Transverse colon (tissue), 4 donors: Measurements from ENCODE around the gene ZNF462. TPM values are rescaled to one million over a fixed set of nuclear protein-coding genes. Genes with fewer than 3 reads are reported as not detected.

Source experiments
- DNase-seq: peaks from one replicate; pipeline ENCODE4 v3.0.0-alpha.2; 2019
- H3K27ac ChIP-seq, 4 donors: fragments of 200-600 bp; sonication (generic); 2 replicates each; pipeline ENCODE4 v1.5.1; 2016 to 2018; ENCODE audit warnings: inconsistent platforms in 4 of 4
- H3K27me3 ChIP-seq: fragments of 200-600 bp; sonication (generic); 2 replicates; pipeline ENCODE4 v1.5.1; 2017; ENCODE audit warnings: inconsistent platforms
- H3K36me3 ChIP-seq, 4 donors: fragments of 200-600 bp; sonication (generic); 2 replicates each; pipeline ENCODE4 v1.5.1; 2017 to 2019; ENCODE audit warnings: inconsistent platforms in 4 of 4
- H3K4me1 ChIP-seq, 4 donors: fragments of 200-600 bp; sonication (generic); 2 replicates each; pipeline ENCODE4 v1.5.1; 2017 to 2020; ENCODE audit warnings: inconsistent platforms in 4 of 4
- H3K4me3 ChIP-seq, 4 donors: fragments of 200-600 bp; sonication (generic); 1 replicate in 1 of 4; 2 replicates in 3 of 4; pipeline versions ENCODE4 v1.5.1 to v1.6.1; 2017 to 2019; ENCODE audit warnings: inconsistent platforms in 4 of 4
- H3K9me3 ChIP-seq, 2 donors: fragments of 200-600 bp; sonication (generic); 2 replicates each; pipeline ENCODE4 v1.5.1; 2017 to 2019; ENCODE audit warnings: inconsistent platforms in 2 of 2
- CTCF ChIP-seq, 5 experiments: fragments of 200-600 bp in 3 of 5; fragments of 450-650 bp in 2 of 5; sonication (generic) in 3 of 5; IDR thresholded peaks; 1 replicate in 2 of 5; 2 replicates in 3 of 5; pipeline ENCODE4 v1.5.1; 2016 to 2017; ENCODE audit warnings: antibody characterized with exemption in 5 of 5, inconsistent platforms in 3 of 5, mild to moderate bottlenecking in 2 of 5, moderate library complexity in 1 of 5
- EP300 ChIP-seq: sonication (generic); formaldehyde crosslinking; IDR thresholded peaks from one replicate; pipeline ENCODE4 v1.6.1; 2017; ENCODE audit warnings: antibody characterized with exemption, low read depth
- POLR2A ChIP-seq: fragments of 450-650 bp; IDR thresholded peaks from one replicate; pipeline ENCODE4 v1.6.1; 2016; ENCODE audit warnings: antibody characterized with exemption, mild to moderate bottlenecking, moderate library complexity
- POLR2AphosphoS5 ChIP-seq, 3 donors: sonication (generic); formaldehyde crosslinking; IDR thresholded peaks; one replicate each; pipeline ENCODE4 v1.6.1; 2016; ENCODE audit warnings: antibody characterized with exemption in 3 of 3
- WGBS, 2 donors: methylation state at CpG; one replicate each; pipeline ENCODE4 v1.1.5; 2018; ENCODE audit warnings: low coverage in 1 of 2; 5-methylcytosine and 5-hydroxymethylcytosine counted together
- in situ Hi-C, 4 donors: fragments of 200-750 bp; cut with MboI; loops; one replicate each; pipeline versions ENCODE4 v1.15.0 to v1.15.1; 2017; ENCODE audit warnings: low sequenced_read_pairs in 3 of 4, low pct_ligation_motif_present in 1 of 4, low pct_unique_long_range_greater_than_20kb in 1 of 4
- intact Hi-C: fragments of 100-400 bp; cut with DNase I; formaldehyde crosslinking; loops from one replicate; pipeline ENCODE4 v1.15.1; 2023; ENCODE audit warnings: low total_unique reads
- total RNA-seq, 4 donors: library from RNA; depleted of rRNA; stranded (reverse); fragments of >200 nt; gene quantifications; one replicate each; pipeline ENCODE4 v1.1.0, GENCODE V29; 2016

ZNF462 gene
- total RNA-seq, 4 donors from 2014 or later, result 17.5 to 28.7 (median 22.9) TPM

GRCh38 chr9:106921341-106921899 lies 58.5 kb downstream of the ZNF462 start:
- Histone ChIP-seq H3K36me3 (peaks cover 0 to 17% (median 7%) of the 10 kb centered on the region in 4 donors), H3K27me3 (no peaks in the 10 kb centered on the region), H3K4me1 (peaks cover 21 to 65% (median 38%) of the 10 kb centered on the region in 4 donors), H3K4me3 (peak overlapping the region in 1 of 4 donors; percentile 25), H3K27ac (peak overlapping the region; percentile 84 to 86 (median 86)), H3K9me3 (no peaks in the 10 kb centered on the region)
- WGBS, 2 donors, result 26 to 33% methylated on average over 1 to 3 of the region's 3 CpGs
- TF ChIP-seq CTCF (IDR thresholded peaks at IDR 0.05), result no peak
- TF ChIP-seq POLR2AphosphoS5 (IDR thresholded peaks at IDR 0.05), result peak in 1 of 3 donors; percentile 9
- in situ Hi-C loops (no loop called here), intact Hi-C loops (no loop called here)
- peak; percentile 32 for DNase-seq

GRCh38 chr9:106922026-106922425 lies 59.1 kb downstream of the ZNF462 start:
- H3K36me3 ChIP-seq, result peaks cover 0 to 17% (median 7%) of the 10 kb centered on the region in 4 donors
- WGBS, 2 donors, result 27 to 41% methylated on average over 1 of the region's 1 CpG
- H3K4me1 ChIP-seq, result peaks cover 19 to 59% (median 33%) of the 10 kb centered on the region in 4 donors
- no peaks in the 10 kb centered on the region for H3K9me3 ChIP-seq
- no peak for DNase-seq
- intact Hi-C loops (no loop called here), in situ Hi-C loops (no loop called here)
- H3K27ac ChIP-seq, result peak overlapping the region; percentile 84 to 86 (median 86)
- H3K4me3 ChIP-seq, result no peak overlapping the region
- no peaks in the 10 kb centered on the region for H3K27me3 ChIP-seq
- no peak for TF ChIP-seq POLR2AphosphoS5 (IDR thresholded peaks at IDR 0.05)
- no peak for TF ChIP-seq POLR2A
- TF ChIP-seq EP300, result no peak
- TF ChIP-seq CTCF (IDR thresholded peaks at IDR 0.05), result no peak

GRCh38 chr9:106925392-106925791 lies 62.4 kb downstream of the ZNF462 start:
- in situ Hi-C loops, result no loop called here
- H3K36me3 ChIP-seq, result peaks cover 0 to 17% (median 7%) of the 10 kb centered on the region in 4 donors
- TF ChIP-seq EP300, result no peak
- TF ChIP-seq CTCF (IDR thresholded peaks at IDR 0.05), result no peak
- no peak for TF ChIP-seq POLR2A
- no peak for TF ChIP-seq POLR2AphosphoS5 (IDR thresholded peaks at IDR 0.05)
- DNase-seq, result no peak
- peaks cover 20 to 31% (median 26%) of the 10 kb centered on the region in 4 donors for H3K4me1 ChIP-seq
- intact Hi-C loops, result no loop called here
- WGBS, 2 donors, result 90 to 100% methylated on average over 3 to 7 of the region's 7 CpGs
- no peak overlapping the region for H3K4me3 ChIP-seq
- no peaks in the 10 kb centered on the region for H3K9me3 ChIP-seq
- no peaks in the 10 kb centered on the region for H3K27me3 ChIP-seq
- H3K27ac ChIP-seq, result no peak overlapping the region

GRCh38 chr9:106927916-106928315 lies 65.0 kb downstream of the ZNF462 start:
- no peaks in the 10 kb centered on the region for H3K9me3 ChIP-seq
- H3K4me1 ChIP-seq, result peaks cover 1 to 6% (median 3%) of the 10 kb centered on the region in 4 donors
- no peak overlapping the region for H3K27ac ChIP-seq
- in situ Hi-C loops (no loop called here), intact Hi-C loops (no loop called here)
- H3K36me3 ChIP-seq, result peaks cover 0 to 21% (median 8%) of the 10 kb centered on the region in 4 donors
- H3K4me3 ChIP-seq, result no peak overlapping the region
- no peak for DNase-seq
- no peak for TF ChIP-seq POLR2AphosphoS5 (IDR thresholded peaks at IDR 0.05)
- no peak for TF ChIP-seq CTCF (IDR thresholded peaks at IDR 0.05)
- TF ChIP-seq POLR2A, result no peak
- no peak for TF ChIP-seq EP300
- 85 to 88% methylated on average over 3 to 5 of the region's 5 CpGs for WGBS, 2 donors
- H3K27me3 ChIP-seq, result no peaks in the 10 kb centered on the region
